Measurements from ENCODE around the gene GBF1.
A peak's percentile ranks its signal among the peaks of the same experiment; 100 is the strongest.

GBF1 gene

GRCh38 chr10:102347236-102347828, 102.0 kb downstream of the GBF1 start:
- Histone ChIP-seq H3K9ac (no peak overlapping the region), H3K27ac (no peak overlapping the region), H3K4me1 (peaks cover 2% of the 10 kb centered on the region), H3K4me3 (ENCODE audit: low read depth, low read length) (no peak overlapping the region), H3K36me3 (ENCODE audit: control insufficient read depth, insufficient read depth, low read length) (no peaks in the 10 kb centered on the region), H2AFZ (no peak overlapping the region), H3K79me2 (peaks cover 22% of the 10 kb centered on the region), H3K4me2 (ENCODE audit: low read length) (no peak overlapping the region), H3K9me3 (ENCODE audit: control insufficient read depth, low read length) (no peaks in the 10 kb centered on the region), H3K27me3 (ENCODE audit: control insufficient read depth, insufficient read depth, low read length) (no peaks in the 10 kb centered on the region)
- TF ChIP-seq CTCF (IDR thresholded peaks at IDR 0.05), result peak; percentile 65

GRCh38 chr10:102352066-102352715, 106.9 kb downstream of the GBF1 start:
- no peaks in the 10 kb centered on the region for H3K36me3 ChIP-seq (ENCODE audit: control insufficient read depth, insufficient read depth, low read length)
- H3K4me2 ChIP-seq (ENCODE audit: low read length), result no peak overlapping the region
- no peaks in the 10 kb centered on the region for H3K27me3 ChIP-seq (ENCODE audit: control insufficient read depth, insufficient read depth, low read length)
- peak; percentile 93 for TF ChIP-seq CTCF (IDR thresholded peaks at IDR 0.05)
- H3K9me3 ChIP-seq (ENCODE audit: control insufficient read depth, low read length), result no peaks in the 10 kb centered on the region
- no peak overlapping the region for H3K9ac ChIP-seq
- no peak overlapping the region for H3K4me3 ChIP-seq (ENCODE audit: low read depth, low read length)
- H3K27ac ChIP-seq, result no peak overlapping the region
- H3K79me2 ChIP-seq, result peaks cover 34% of the 10 kb centered on the region
- no peak overlapping the region for H2AFZ ChIP-seq
- no peaks in the 10 kb centered on the region for H3K4me1 ChIP-seq

GRCh38 chr10:102354451-102354850, 109.1 kb downstream of the GBF1 start:
- Histone ChIP-seq H3K9ac (no peak overlapping the region), H3K27me3 (ENCODE audit: control insufficient read depth, insufficient read depth, low read length) (no peaks in the 10 kb centered on the region), H3K36me3 (ENCODE audit: control insufficient read depth, insufficient read depth, low read length) (no peaks in the 10 kb centered on the region), H3K4me2 (ENCODE audit: low read length) (no peak overlapping the region), H3K9me3 (ENCODE audit: control insufficient read depth, low read length) (no peaks in the 10 kb centered on the region), H3K4me3 (ENCODE audit: low read depth, low read length) (no peak overlapping the region), H3K4me1 (no peaks in the 10 kb centered on the region), H3K27ac (no peak overlapping the region), H3K79me2 (peaks cover 24% of the 10 kb centered on the region), H2AFZ (no peak overlapping the region)
- no peak for TF ChIP-seq CTCF (IDR thresholded peaks at IDR 0.05)

- no peaks in the 10 kb centered on the region for H3K9me3 ChIP-seq (ENCODE audit: control insufficient read depth, low read length)
- H3K4me1 ChIP-seq, result no peaks in the 10 kb centered on the region
- no peak overlapping the region for H3K9ac ChIP-seq
- H3K36me3 ChIP-seq (ENCODE audit: control insufficient read depth, insufficient read depth, low read length), result no peaks in the 10 kb centered on the region
- no peak overlapping the region for H3K4me3 ChIP-seq (ENCODE audit: low read depth, low read length)
- no peak for TF ChIP-seq CTCF (IDR thresholded peaks at IDR 0.05)
- no peaks in the 10 kb centered on the region for H3K27me3 ChIP-seq (ENCODE audit: control insufficient read depth, insufficient read depth, low read length)
- H3K4me2 ChIP-seq (ENCODE audit: low read length), result no peak overlapping the region
- H3K27ac ChIP-seq, result no peak overlapping the region
- H3K79me2 ChIP-seq, result peaks cover 9% of the 10 kb centered on the region
- no peak overlapping the region for H2AFZ ChIP-seq
These were observed 113.5 kb downstream of the GBF1 start for GRCh38 chr10:102358712-102359382.
